HG02759 (cell line): Measurements from ENCODE around the gene UGT1A8.
"Not testable (repeated sequence)": the region's sequence is repeated elsewhere in the genome, so short reads cannot be mapped to it uniquely, and the experiment has no call there.

Source experiments
- ATAC-seq: cut with Tn5 transposase; IDR thresholded peaks from one replicate; pipeline ENCODE4 v1.9.1; 2021; ENCODE audit warnings: mild to moderate bottlenecking, moderate library complexity; ENCODE audit not compliant: unreplicated experiment

UGT1A8 gene

GRCh38 chr2:233712611-233713261, 95.3 kb downstream of the UGT1A8 start, which contains the start of gene UGT1A5:
Gene UGT1A5, plus strand, starts transcription at chr2:233712907. Its CDS starts 85 bp downstream, at chr2:233712992.
- no peak for ATAC-seq

- ATAC-seq: no peak
These were observed 95.8 kb downstream of the UGT1A8 start for GRCh38 chr2:233713262-233713615.

GRCh38 chr2:233714121-233714520, 96.7 kb downstream of the UGT1A8 start:
- no peak for ATAC-seq

GRCh38 chr2:233718552-233718951, 101.1 kb downstream of the UGT1A8 start, which contains the start of gene UGT1A4:
Gene UGT1A4, plus strand, starts transcription at chr2:233718736. Its CDS starts 85 bp downstream, at chr2:233718821.
- ATAC-seq: no peak

GRCh38 chr2:233728723-233729301, 111.4 kb downstream of the UGT1A8 start, which contains the start of gene UGT1A3:
Gene UGT1A3, plus strand, starts transcription at chr2:233729042. Its CDS starts 85 bp downstream, at chr2:233729127.
- no peak for ATAC-seq

GRCh38 chr2:233736868-233737653, 119.6 kb downstream of the UGT1A8 start:
- not testable (repeated sequence) for ATAC-seq

GRCh38 chr2:233740870-233741269, 123.4 kb downstream of the UGT1A8 start:
- ATAC-seq: no peak

- no peak for ATAC-seq
These were observed 126.2 kb downstream of the UGT1A8 start for GRCh38 chr2:233743464-233744259.

GRCh38 chr2:233745073-233745755, 127.8 kb downstream of the UGT1A8 start:
- ATAC-seq: no peak

- not testable (repeated sequence) for ATAC-seq
These were observed 128.4 kb downstream of the UGT1A8 start for GRCh38 chr2:233745838-233746237.

- no peak for ATAC-seq
These were observed 129.2 kb downstream of the UGT1A8 start for GRCh38 chr2:233746475-233747282.

GRCh38 chr2:233747283-233747544, 129.8 kb downstream of the UGT1A8 start:
- no peak for ATAC-seq

- not testable (repeated sequence) for ATAC-seq
These were observed 133.3 kb downstream of the UGT1A8 start for GRCh38 chr2:233750689-233751088.

GRCh38 chr2:233751212-233752009, 134.0 kb downstream of the UGT1A8 start:
- ATAC-seq: not testable (repeated sequence)

- no peak for ATAC-seq
These were observed 137.6 kb downstream of the UGT1A8 start for GRCh38 chr2:233754872-233755611.

GRCh38 chr2:233756429-233757081, 139.1 kb downstream of the UGT1A8 start:
- ATAC-seq: no peak

GRCh38 chr2:233758141-233758540, 140.7 kb downstream of the UGT1A8 start:
- no peak for ATAC-seq

- ATAC-seq: no peak
These were observed 141.4 kb downstream of the UGT1A8 start for GRCh38 chr2:233758849-233759248.
